H7 (cell line): ENCODE results near the gene WSCD1. TPM values are rescaled to one million over a fixed set of nuclear protein-coding genes. Genes with fewer than 3 reads are reported as not detected.

Experiments used
- DNase-seq: peaks from one replicate; pipeline ENCODE4 v3.0.0; 2012
- H3K27me3 ChIP-seq: 2 replicates; pipeline ENCODE4 v1.6.0; 2011; ENCODE audit warnings: mild to moderate bottlenecking, low read length; ENCODE audit not compliant: control insufficient read depth, insufficient read depth
- H3K36me3 ChIP-seq: replicated peaks from 2 replicates; pipeline ENCODE4 v1.5.1; 2011; ENCODE audit warnings: low read length; ENCODE audit not compliant: control insufficient read depth, insufficient read depth
- H3K4me3 ChIP-seq: 2 replicates; pipeline ENCODE4 v1.5.1; 2011; ENCODE audit warnings: low read depth, mild to moderate bottlenecking, control low read depth, low read length, moderate library complexity; ENCODE audit not compliant: insufficient read depth
- total RNA-seq: library from RNA; depleted of rRNA; stranded (reverse); fragments of >200 nt; shearing (Covaris generic); gene quantifications from 2 replicates; pipeline ENCODE4 v1.2.3, GENCODE V29; 2014

The WSCD1 gene
- total RNA-seq, 1 experiment from 2014 or later, result 37.0 TPM

- no peak for DNase-seq
- no peaks in the 10 kb centered on the region; the same call in 1 of the 2 replicates for H3K27me3 ChIP-seq
- H3K36me3 ChIP-seq, result no peaks in the 10 kb centered on the region
- no peak overlapping the region for H3K4me3 ChIP-seq
These were observed 91.0 kb downstream of the WSCD1 start for GRCh38 chr17:6160911-6161855.

DNA sequence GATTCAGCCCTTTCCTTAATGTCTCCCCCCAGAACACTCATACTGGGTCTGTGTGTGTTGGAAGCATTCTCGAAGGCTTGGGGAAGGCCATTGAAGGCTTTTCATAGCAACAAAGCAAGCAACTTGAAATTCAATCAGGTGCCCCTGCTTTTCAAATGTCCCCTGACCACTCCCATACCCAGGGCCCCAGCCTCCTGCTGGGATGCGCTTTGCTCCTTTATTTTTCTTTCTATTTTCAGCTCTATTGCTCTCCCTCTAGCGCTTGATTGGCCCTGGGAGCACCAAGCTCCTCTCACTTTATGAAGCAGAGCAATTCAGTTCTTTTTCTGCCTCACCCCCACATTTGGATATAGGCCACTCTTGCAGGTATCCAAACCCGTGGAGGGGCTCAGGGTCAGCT is 92.0 kb downstream of the WSCD1 start:
- peak; percentile 83 for DNase-seq
- H3K27me3 ChIP-seq, result no peaks in the 10 kb centered on the region; the same call in 1 of the 2 replicates
- H3K4me3 ChIP-seq, result no peak overlapping the region
- H3K36me3 ChIP-seq, result no peaks in the 10 kb centered on the region

DNA sequence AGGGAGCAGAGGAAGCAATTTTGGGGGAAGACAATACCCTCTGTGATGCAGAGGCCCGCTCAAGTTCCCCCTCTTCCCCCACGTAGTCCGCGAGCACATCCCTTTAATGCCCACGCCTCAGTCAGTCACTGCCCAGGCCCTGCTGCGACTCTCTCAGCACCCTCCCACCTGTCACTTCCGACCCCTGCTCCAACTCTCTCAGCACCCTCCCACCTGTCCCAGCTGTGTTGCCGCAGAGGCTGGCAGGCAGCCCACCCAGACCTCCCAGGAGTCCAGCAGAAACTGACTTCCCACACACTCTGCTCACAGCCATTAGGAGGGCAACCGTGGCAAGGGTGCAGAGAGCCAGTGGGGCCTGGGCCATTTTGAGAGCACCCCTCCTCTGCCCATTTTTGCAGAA is 92.7 kb downstream of the WSCD1 start:
- Histone ChIP-seq H3K4me3 (no peak overlapping the region), H3K36me3 (no peaks in the 10 kb centered on the region), H3K27me3 (no peaks in the 10 kb centered on the region; the same call in 1 of the 2 replicates)
- DNase-seq, result peak; percentile 53

DNA sequence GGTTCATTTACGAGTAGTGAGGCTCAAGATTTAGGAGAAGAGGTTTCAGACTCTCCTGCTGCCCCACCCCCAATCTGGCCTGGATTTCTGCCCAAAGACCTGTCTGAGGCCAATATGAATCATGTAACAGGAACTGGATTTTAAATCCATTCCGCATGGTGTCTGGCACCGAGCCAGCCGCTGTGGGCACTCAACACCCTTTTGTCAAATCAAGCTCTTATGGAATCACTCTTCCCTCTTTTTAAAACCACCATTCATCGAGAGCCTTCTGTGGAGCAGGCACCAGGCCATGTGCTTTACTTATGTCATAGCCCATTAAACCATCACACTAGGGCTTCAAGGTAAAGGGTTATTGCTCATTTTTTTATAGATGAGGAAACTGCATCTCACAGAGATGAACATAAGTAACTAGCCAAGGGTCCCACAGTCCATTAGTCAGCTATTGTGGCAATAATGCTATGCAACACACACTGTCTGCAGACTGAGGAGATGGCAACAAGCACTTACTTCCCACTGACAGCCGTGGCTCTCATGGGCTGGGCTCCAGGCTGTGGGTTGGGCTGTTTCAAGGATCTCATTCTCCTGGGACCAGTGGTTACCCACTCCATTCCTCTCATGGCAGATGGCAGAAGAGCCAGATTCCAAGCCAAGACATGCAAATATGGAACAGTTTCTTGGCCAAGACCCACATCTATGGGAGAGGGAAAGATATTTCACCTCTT is 93.6 kb downstream of the WSCD1 start:
- H3K27me3 ChIP-seq, result no peaks in the 10 kb centered on the region; the same call in 1 of the 2 replicates
- H3K4me3 ChIP-seq, result no peak overlapping the region
- no peak for DNase-seq
- H3K36me3 ChIP-seq, result no peaks in the 10 kb centered on the region

- Histone ChIP-seq H3K27me3 (no peaks in the 10 kb centered on the region), H3K4me3 (no peak overlapping the region), H3K36me3 (no peaks in the 10 kb centered on the region)
- DNase-seq, result no peak
These were observed 94.8 kb downstream of the WSCD1 start for GRCh38 chr17:6164996-6165395.

- no peak overlapping the region for H3K4me3 ChIP-seq
- DNase-seq, result no peak
- H3K27me3 ChIP-seq, result no peaks in the 10 kb centered on the region
- H3K36me3 ChIP-seq, result no peaks in the 10 kb centered on the region
These were observed 95.6 kb downstream of the WSCD1 start for GRCh38 chr17:6165806-6166205.

- DNase-seq, result no peak
- Histone ChIP-seq H3K4me3 (no peak overlapping the region), H3K27me3 (no peaks in the 10 kb centered on the region), H3K36me3 (no peaks in the 10 kb centered on the region)
These were observed 96.5 kb downstream of the WSCD1 start for GRCh38 chr17:6166492-6167179.

DNA sequence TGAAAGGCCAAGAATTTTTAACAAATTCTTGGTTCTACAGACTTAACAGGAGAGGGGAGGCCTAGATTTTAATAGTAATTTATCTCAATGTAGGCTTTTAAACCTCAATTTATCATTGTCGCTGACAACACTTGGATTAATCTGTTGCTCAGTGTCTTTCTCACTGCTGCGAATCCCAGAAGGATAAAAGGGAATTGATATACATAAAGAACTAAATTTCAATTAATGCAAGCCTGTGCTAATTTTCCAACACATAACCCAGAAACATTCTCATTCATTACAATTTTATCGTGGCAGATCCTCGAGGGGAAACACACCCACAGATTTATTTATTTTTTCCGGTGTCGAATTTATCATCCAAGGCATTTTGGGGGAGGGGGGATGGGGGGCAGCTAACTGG is 98.1 kb downstream of the WSCD1 start:
- Histone ChIP-seq H3K4me3 (no peak overlapping the region), H3K36me3 (no peaks in the 10 kb centered on the region), H3K27me3 (no peaks in the 10 kb centered on the region)
- no peak for DNase-seq

DNA sequence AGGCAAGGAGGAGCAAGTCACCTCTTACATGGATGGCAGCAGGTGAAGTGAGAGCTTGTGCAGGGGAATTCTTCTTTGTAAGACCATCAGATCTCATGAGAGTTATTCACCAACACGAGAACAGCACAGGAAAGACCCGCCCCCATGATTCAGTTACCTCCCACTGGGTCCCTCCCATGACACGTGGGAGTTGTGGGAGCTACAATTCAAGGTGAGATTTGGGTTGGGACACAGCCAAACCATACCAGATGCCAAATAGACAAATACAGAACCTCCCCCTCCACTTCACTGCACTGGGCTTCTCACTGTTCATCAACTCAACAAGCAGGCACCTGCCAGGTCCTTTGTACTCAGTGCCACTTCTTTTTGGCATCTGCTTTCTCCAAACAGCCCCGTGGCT is 100.2 kb downstream of the WSCD1 start:
- Histone ChIP-seq H3K36me3 (no peaks in the 10 kb centered on the region), H3K4me3 (no peak overlapping the region), H3K27me3 (no peaks in the 10 kb centered on the region; the same call in 1 of the 2 replicates)
- no peak for DNase-seq

DNA sequence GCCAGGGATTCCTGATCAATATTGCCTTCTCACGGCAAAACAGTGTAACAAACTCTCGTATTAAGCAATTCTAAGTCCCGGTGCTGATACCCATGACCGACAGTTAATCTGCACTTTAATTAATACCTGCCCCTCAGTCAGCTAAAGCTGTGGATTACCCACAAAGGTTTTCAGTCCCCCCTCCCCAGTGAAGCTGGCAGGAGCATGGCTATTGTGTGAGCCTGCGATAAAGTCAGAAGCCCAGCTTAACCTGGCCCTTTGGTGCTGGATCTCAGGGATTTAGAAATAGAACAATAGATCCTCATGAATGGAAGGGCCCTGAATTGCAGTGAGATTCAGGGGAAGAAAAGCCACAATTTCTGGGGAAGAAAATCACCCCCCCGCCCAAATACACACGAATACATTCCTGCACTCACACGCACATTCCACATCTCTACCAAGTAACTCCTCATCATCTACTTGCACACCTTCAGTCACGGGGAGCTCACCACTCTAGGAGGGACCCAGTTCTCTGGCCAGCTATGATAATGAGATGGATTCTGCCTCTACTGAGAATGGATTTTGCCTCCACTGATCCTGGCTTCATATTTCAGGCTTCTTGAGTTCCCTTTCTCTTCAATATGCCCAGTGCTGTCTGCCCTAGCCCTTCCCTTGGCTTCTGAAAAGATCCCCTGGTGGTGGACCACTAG is 102.6 kb downstream of the WSCD1 start:
- no peak for DNase-seq
- Histone ChIP-seq H3K4me3 (no peak overlapping the region), H3K36me3 (no peaks in the 10 kb centered on the region), H3K27me3 (no peaks in the 10 kb centered on the region; the same call in 1 of the 2 replicates)

GRCh38 chr17:6173653-6174052 is 103.5 kb downstream of the WSCD1 start:
- H3K4me3 ChIP-seq, result no peak overlapping the region
- no peak for DNase-seq
- H3K27me3 ChIP-seq, result no peaks in the 10 kb centered on the region; the same call in 1 of the 2 replicates
- H3K36me3 ChIP-seq, result no peaks in the 10 kb centered on the region
